Effector memory CD8-positive, alpha-beta T cell (primary cell): ENCODE results near the gene CCNE1.
"Not testable (repeated sequence)": the region's sequence is repeated elsewhere in the genome, so short reads cannot be mapped to it uniquely, and the experiment has no call there.

ENCODE experiments used
- ATAC-seq: fragments of 150-1000 bp; cut with Tn5 transposase; replicated peaks from 2 replicates; pipeline ENCODE4 v1.10.0; 2021; ENCODE audit warnings: mild to moderate bottlenecking, moderate library complexity
- DNase-seq, 3 experiments: peaks; one replicate each; pipeline ENCODE4 v3.0.0; 2021
- H3K27ac Mint-ChIP-seq, 2 donors: one replicate each; pipeline ENCODE4 v1.8.0; 2022; ENCODE audit warnings: mild to moderate bottlenecking in 2 of 2, mixed read lengths in 2 of 2, moderate library complexity in 2 of 2
- H3K27me3 Mint-ChIP-seq, 2 donors: one replicate each; pipeline ENCODE4 v1.8.0; 2022; ENCODE audit warnings: mixed read lengths in 2 of 2
- H3K36me3 Mint-ChIP-seq: one replicate; pipeline ENCODE4 v1.8.0; 2022; ENCODE audit warnings: mild to moderate bottlenecking, moderate library complexity, mixed read lengths; ENCODE audit not compliant: insufficient read depth
- H3K4me1 Mint-ChIP-seq, 2 donors: one replicate each; pipeline ENCODE4 v1.8.0; 2022; ENCODE audit warnings: low read depth in 2 of 2, mixed read lengths in 2 of 2
- H3K4me3 Mint-ChIP-seq, 2 donors: one replicate each; pipeline ENCODE4 v1.8.0; 2022; ENCODE audit warnings: mild to moderate bottlenecking in 2 of 2, mixed read lengths in 2 of 2, moderate library complexity in 2 of 2
- H3K9me3 Mint-ChIP-seq, 2 donors: one replicate each; pipeline ENCODE4 v1.8.0; 2022; ENCODE audit warnings: mixed read lengths in 2 of 2

Gene CCNE1

GRCh38 chr19:29798774-29799497, 12.9 kb upstream of the CCNE1 start:
- no peak overlapping the region for H3K27ac Mint-ChIP-seq
- H3K4me1 Mint-ChIP-seq: no peaks in the 10 kb centered on the region

GRCh38 chr19:29800100-29800825, 11.5 kb upstream of the CCNE1 start:
- DNase-seq: no peak
- Mint-ChIP-seq H3K36me3 (no peaks in the 10 kb centered on the region), H3K9me3 (no peaks in the 10 kb centered on the region), H3K27ac (no peak overlapping the region), H3K4me1 (no peaks in the 10 kb centered on the region), H3K27me3 (peaks cover 0 to 5% of the 10 kb centered on the region in 2 donors), H3K4me3 (no peak overlapping the region)
- ATAC-seq: no peak

More at GRCh38 chr19:29798774-29799497, 12.9 kb upstream of the CCNE1 start:
- peaks cover under 1 to 5% of the 10 kb centered on the region in 2 donors for H3K27me3 Mint-ChIP-seq
- ATAC-seq (no peak), DNase-seq (no peak)
- H3K9me3 Mint-ChIP-seq: no peaks in the 10 kb centered on the region
- no peak overlapping the region for H3K4me3 Mint-ChIP-seq
- no peaks in the 10 kb centered on the region for H3K36me3 Mint-ChIP-seq

- H3K27me3 Mint-ChIP-seq, H3K4me1 Mint-ChIP-seq, H3K36me3 Mint-ChIP-seq, H3K4me3 Mint-ChIP-seq, ATAC-seq, H3K27ac Mint-ChIP-seq, H3K9me3 Mint-ChIP-seq, DNase-seq: not testable (repeated sequence)
Observed at GRCh38 chr19:29803951-29804350, 7.8 kb upstream of the CCNE1 start.

DNA sequence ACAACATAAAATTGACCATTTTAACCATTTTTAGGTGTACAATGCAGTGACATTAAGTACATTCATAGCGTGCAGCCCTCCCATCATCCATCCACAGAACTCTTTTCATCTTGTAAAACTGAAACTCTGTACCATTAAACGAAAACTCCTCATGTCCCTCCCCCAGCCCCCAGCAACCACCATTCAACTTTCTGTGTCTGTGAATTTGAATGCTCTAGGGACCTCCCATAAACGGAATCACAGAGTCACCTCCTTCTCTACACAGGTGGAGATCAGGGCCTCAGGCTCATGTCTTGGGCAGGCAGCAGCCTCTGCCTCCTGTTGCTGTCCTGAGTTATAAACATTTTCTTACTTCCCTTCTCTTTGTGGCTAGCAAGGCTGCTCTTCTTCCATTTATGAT, 7.3 kb upstream of the CCNE1 start:
- Mint-ChIP-seq H3K4me1 (no peaks in the 10 kb centered on the region), H3K27ac (no peak overlapping the region), H3K36me3 (no peaks in the 10 kb centered on the region), H3K9me3 (no peaks in the 10 kb centered on the region), H3K27me3 (no peaks in the 10 kb centered on the region), H3K4me3 (no peak overlapping the region)
- DNase-seq (no peak), ATAC-seq (no peak)

DNA sequence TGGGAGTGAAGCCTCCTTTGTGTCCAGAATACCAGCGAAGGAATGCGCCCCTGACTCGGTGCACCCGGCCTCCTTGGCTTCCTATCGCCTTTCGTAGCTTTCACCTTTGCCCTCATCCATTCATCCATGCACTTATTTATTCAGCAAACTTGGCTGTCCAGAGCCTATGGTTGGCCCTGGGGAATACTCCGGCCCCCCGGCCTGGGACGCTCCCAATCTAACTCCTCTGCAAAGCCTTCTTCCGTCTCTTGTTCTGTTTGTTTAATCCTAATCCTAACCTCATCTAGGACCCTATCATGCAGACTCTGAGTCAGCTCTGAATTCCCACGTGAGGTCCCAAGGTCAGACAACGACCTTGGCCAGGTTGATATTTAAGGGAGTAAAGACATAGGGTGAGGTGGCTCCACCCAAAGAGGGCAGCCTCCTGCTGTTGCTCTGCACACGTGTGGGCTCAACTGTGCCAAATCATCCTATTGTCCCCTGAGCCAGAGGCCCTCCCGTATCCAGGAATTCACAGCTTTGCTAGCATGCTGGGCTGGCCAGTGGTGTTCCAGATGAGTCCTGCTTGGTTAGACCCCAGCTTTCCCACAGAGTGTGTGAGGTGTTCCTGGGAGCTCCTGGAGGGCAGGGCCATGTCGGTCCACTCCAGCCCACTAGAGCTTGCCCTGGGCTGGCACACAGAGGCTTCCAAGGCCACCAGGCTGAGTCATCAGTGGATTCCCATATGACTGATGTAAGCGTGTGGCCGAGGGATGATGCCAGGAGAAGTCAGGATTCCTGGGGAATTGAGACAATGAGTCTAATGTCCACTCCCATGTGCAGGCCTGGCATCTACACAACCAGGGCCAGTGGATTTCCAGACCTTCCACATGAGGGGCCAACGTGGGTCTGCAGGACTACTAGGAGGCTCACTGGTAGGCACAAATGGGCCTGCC, 6.5 kb upstream of the CCNE1 start:
- ATAC-seq (no peak), DNase-seq (no peak)
- Mint-ChIP-seq H3K9me3 (no peaks in the 10 kb centered on the region), H3K4me3 (no peak overlapping the region), H3K27me3 (no peaks in the 10 kb centered on the region), H3K36me3 (no peaks in the 10 kb centered on the region), H3K27ac (no peak overlapping the region), H3K4me1 (no peaks in the 10 kb centered on the region)

GRCh38 chr19:29806098-29806866, 5.5 kb upstream of the CCNE1 start:
- H3K36me3 Mint-ChIP-seq: peaks cover 6% of the 10 kb centered on the region
- H3K4me3 Mint-ChIP-seq: no peak overlapping the region
- H3K27ac Mint-ChIP-seq: no peak overlapping the region
- no peaks in the 10 kb centered on the region for H3K27me3 Mint-ChIP-seq
- ATAC-seq (no peak), DNase-seq (no peak)
- no peaks in the 10 kb centered on the region for H3K9me3 Mint-ChIP-seq
- peaks cover 5% of the 10 kb centered on the region in 2 donors for H3K4me1 Mint-ChIP-seq

- Mint-ChIP-seq H3K27ac (no peak overlapping the region), H3K27me3 (no peaks in the 10 kb centered on the region), H3K9me3 (no peaks in the 10 kb centered on the region), H3K36me3 (peaks cover 6% of the 10 kb centered on the region), H3K4me1 (peaks cover 5% of the 10 kb centered on the region in 2 donors), H3K4me3 (no peak overlapping the region)
- ATAC-seq (no peak), DNase-seq (no peak)
Observed at GRCh38 chr19:29807178-29807577, 4.6 kb upstream of the CCNE1 start.

GRCh38 chr19:29807870-29808405, 3.9 kb upstream of the CCNE1 start:
- DNase-seq: no peak

DNA sequence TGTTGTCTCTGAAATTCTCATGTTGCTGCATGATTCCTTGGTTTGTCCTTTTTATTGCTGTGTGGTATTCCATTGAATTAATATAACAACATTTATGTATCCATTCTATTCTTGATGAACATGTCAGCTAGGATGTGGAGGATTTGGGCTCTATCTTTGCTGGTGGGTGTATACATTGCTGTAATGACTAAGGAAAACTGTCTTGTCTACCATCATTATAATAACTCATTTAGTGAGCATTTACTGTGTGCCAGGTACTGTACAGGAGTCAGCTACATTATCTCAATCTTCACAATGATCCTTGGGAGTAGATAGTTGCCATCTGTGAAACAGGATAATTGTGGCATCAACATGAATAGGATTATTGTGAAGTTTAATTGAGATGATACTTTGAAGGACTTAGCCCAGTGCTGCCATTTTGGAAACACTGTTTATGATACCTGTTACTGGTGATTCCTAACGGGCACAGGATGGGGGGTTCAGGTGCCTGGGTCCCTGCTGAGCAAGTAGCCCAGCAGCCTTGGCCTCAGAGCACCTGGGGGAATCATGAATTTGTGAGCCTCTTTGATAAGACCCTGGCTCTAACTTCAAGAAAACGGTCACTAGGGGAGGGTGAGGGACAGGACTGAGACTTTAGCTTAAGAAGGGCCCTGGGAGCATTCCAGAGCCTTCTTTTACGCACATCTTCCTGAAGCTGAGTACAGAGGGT, 1.8 kb upstream of the CCNE1 start:
- no peak for DNase-seq
- peak overlapping the region; percentile 70 to 73 for H3K4me3 Mint-ChIP-seq
- peaks cover 5 to 9% of the 10 kb centered on the region in 2 donors for H3K4me1 Mint-ChIP-seq
- ATAC-seq: no peak
- H3K36me3 Mint-ChIP-seq: peaks cover 6% of the 10 kb centered on the region
- no peaks in the 10 kb centered on the region for H3K9me3 Mint-ChIP-seq
- no peaks in the 10 kb centered on the region for H3K27me3 Mint-ChIP-seq
- H3K27ac Mint-ChIP-seq: peak overlapping the region; percentile 66 to 76

More at GRCh38 chr19:29807870-29808405, 3.9 kb upstream of the CCNE1 start:
- H3K27me3 Mint-ChIP-seq: no peaks in the 10 kb centered on the region
- no peak overlapping the region for H3K4me3 Mint-ChIP-seq
- peaks cover 5 to 8% of the 10 kb centered on the region in 2 donors for H3K4me1 Mint-ChIP-seq
- H3K27ac Mint-ChIP-seq: no peak overlapping the region
- peaks cover 6% of the 10 kb centered on the region for H3K36me3 Mint-ChIP-seq
- ATAC-seq: no peak
- no peaks in the 10 kb centered on the region for H3K9me3 Mint-ChIP-seq

GRCh38 chr19:29810504-29810871, 1.3 kb upstream of the CCNE1 start:
- Mint-ChIP-seq H3K27ac (peak overlapping the region; percentile 66 to 76), H3K4me1 (peaks cover 5 to 9% of the 10 kb centered on the region in 2 donors), H3K4me3 (peak overlapping the region; percentile 70 to 73), H3K27me3 (no peaks in the 10 kb centered on the region), H3K9me3 (no peaks in the 10 kb centered on the region), H3K36me3 (peaks cover 6% of the 10 kb centered on the region)
- DNase-seq (peak in 1 of 3 experiments; percentile 5), ATAC-seq (no peak)

GRCh38 chr19:29812080-29812880, 489 bp downstream of the CCNE1 start:
- H3K4me3 Mint-ChIP-seq: peak overlapping the region; percentile 79 to 91
- H3K9me3 Mint-ChIP-seq: no peaks in the 10 kb centered on the region
- DNase-seq (peak in 1 of 3 experiments; percentile 11), ATAC-seq (no peak)
- H3K4me1 Mint-ChIP-seq: peaks cover 5 to 9% of the 10 kb centered on the region in 2 donors
- H3K27ac Mint-ChIP-seq: peak overlapping the region; percentile 47
- peaks cover 11% of the 10 kb centered on the region for H3K36me3 Mint-ChIP-seq
- no peaks in the 10 kb centered on the region for H3K27me3 Mint-ChIP-seq
